Fibroblast of mammary gland (primary cell): ENCODE data around the gene COA7.

Experiments used
- DNase-seq: peaks from one replicate; pipeline ENCODE4 v3.0.0-alpha.2; 2010; ENCODE audit warnings: low read depth
- H3K4me3 ChIP-seq: 2 replicates; pipeline ENCODE4 v1.5.1; 2011; ENCODE audit warnings: low read depth, mild to moderate bottlenecking, low read length, moderate library complexity; ENCODE audit not compliant: control insufficient read depth
- TF ChIP-seq, protein P1 (sequence below): conservative IDR thresholded peaks from 2 replicates; pipeline ENCODE4 v1.5.1; 2011; ENCODE audit warnings: low read depth, low read length, inconsistent platforms; ENCODE audit not compliant: control insufficient read depth, insufficient read depth

COA7 gene

DNA sequence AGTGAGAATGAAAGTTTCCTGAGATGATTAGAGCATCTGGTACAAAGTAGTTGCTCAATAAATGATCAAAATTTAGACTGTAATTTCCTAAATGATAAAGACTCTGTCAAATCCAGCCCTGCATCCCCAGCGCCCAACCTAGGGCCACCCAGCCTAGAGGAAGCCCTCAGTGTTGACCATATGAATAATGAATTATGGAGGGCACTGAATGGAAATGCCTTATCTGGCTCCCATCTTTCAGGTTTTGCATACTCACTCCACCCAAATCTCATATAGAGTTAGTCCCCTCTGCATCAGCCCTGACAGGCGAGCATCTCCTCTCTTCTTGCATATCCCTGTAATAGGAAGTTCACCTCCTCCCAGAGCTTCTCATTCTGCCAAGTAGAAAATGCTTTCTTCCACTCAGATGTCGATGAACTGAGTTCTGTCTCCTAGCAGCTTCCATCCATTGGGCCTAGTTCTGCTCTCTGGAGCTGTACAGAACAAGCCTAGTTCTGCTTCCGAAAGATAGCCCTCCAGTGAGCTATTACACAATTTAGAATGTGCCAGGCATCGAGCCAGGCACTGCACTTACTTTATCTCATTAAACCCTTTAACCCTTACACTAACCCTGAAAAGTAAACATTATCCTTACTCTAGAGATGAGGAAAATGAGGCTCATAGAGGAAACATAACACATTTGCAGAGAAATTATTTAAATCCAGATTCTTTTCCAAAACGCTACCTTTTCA, 20.9 kb downstream of the COA7 start:
- H3K4me3 ChIP-seq, result no peak overlapping the region
- DNase-seq, result no peak

DNA sequence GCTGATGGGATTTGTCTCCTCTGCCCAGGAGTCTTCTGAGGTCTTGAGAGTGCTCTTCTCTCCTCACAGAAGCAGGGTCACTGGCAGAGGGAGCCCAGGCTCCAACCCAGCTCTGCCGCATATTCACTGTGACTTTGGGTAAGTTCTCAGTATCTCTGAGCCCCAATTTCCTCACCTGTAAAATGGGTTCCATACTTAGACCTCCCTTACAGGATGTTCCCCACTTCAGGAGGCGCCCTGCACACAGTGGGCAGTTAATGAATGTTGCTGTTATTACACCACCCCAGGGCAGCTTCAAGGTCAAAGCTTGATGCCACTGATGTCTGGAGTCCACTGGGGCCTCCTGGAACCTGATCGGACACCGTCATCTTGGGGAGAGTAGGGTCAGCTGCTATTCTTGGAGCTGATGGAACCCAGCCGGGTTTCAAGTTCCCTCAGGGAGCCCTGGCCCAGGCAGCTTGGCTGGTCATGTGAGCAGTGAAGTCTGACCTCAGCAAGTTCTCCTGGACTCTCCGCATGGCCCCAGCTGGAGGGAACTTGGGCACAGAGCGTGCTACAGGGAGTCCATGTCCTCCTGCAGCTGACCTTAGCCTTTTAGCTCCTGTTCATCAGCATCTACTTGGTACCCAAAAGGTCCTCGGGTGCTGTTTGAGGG, 21.8 kb downstream of the COA7 start:
- TF ChIP-seq, protein P1, sequence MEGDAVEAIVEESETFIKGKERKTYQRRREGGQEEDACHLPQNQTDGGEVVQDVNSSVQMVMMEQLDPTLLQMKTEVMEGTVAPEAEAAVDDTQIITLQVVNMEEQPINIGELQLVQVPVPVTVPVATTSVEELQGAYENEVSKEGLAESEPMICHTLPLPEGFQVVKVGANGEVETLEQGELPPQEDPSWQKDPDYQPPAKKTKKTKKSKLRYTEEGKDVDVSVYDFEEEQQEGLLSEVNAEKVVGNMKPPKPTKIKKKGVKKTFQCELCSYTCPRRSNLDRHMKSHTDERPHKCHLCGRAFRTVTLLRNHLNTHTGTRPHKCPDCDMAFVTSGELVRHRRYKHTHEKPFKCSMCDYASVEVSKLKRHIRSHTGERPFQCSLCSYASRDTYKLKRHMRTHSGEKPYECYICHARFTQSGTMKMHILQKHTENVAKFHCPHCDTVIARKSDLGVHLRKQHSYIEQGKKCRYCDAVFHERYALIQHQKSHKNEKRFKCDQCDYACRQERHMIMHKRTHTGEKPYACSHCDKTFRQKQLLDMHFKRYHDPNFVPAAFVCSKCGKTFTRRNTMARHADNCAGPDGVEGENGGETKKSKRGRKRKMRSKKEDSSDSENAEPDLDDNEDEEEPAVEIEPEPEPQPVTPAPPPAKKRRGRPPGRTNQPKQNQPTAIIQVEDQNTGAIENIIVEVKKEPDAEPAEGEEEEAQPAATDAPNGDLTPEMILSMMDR, result no peak
- no peak for DNase-seq
- no peak overlapping the region for H3K4me3 ChIP-seq

More for the DNA sequence above, 20.9 kb downstream of the COA7 start:
- TF ChIP-seq, protein P1, result no peak

DNA sequence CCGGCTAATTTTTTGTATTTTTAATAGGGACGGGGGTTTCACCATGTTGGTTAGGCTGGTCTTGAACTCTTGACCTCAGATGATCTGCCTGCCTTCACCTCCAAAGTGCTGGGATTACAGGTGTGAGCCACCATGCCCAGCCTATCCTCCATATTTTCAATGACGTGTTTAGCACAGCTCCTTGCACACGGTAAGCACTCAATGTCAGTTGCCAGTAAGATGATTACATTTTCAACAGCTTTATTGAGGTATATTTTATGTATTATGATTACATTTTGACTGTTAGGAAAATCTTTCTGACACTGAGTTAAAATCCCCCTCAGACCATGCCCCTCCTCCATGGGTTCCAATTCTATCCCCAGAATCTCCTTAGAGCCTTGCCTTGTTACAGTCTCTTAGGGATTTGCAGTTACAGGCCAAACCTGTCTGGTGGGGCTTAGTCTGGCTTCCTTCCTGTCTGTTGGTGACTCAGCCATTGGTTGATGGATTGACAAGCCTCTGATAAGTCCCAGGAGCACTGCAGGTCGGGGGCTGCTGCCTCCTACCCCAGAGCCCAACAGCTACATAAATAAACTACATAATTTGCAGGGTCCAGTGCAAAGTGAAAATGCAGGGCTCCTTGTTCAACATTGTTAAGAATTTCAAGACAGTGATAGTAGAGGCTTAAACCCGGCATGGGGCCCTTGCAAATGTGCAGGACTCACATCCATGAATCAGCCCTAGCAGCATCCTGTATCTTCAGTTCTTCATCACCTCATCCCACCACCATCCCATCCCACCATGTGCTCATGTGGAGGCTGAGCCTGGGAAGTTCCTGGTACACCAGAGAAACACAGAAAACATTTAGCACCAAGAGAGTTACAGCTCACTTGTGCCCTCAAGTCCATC, 23.4 kb downstream of the COA7 start:
- TF ChIP-seq, protein P1, result no peak
- DNase-seq, result no peak
- H3K4me3 ChIP-seq, result no peak overlapping the region

DNA sequence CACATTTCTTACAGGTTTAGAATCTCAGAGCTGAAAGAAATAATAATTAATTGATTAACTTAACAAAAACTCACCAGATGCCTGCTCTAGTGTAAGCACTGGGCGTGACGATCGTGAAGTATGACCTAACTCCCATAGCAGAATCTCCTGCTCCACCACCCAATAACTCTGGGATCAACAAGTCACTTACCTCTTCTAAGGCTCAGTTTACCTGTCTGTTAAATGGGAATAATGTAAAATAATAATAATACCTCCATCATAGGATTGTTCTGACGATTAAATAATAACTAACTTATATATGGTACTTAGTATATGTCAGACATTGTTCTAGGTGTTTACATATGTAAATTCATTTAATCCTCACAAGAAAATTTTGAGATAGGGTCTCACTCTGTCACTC, 24.6 kb downstream of the COA7 start:
- no peak for DNase-seq
- no peak overlapping the region for H3K4me3 ChIP-seq
- TF ChIP-seq, protein P1, result no peak

GRCh38 chr1:52672946-52673345, 25.2 kb downstream of the COA7 start:
- TF ChIP-seq, protein P1, result no peak
- DNase-seq, result no peak
- no peak overlapping the region for H3K4me3 ChIP-seq

GRCh38 chr1:52670604-52671003, 27.5 kb downstream of the COA7 start:
- TF ChIP-seq, protein P1, result no peak
- DNase-seq, result no peak
- no peak overlapping the region for H3K4me3 ChIP-seq
